ENCODE measurements around the gene SLC5A9. TPM values are rescaled to one million over a fixed set of nuclear protein-coding genes. Genes with fewer than 3 reads are reported as not detected.

Gene SLC5A9
- total and polyA plus RNA-seq, 9 of the 15 experiments (the other 6 are each of a cell fraction or from before 2014, with no cell fraction given) = not detected

DNA sequence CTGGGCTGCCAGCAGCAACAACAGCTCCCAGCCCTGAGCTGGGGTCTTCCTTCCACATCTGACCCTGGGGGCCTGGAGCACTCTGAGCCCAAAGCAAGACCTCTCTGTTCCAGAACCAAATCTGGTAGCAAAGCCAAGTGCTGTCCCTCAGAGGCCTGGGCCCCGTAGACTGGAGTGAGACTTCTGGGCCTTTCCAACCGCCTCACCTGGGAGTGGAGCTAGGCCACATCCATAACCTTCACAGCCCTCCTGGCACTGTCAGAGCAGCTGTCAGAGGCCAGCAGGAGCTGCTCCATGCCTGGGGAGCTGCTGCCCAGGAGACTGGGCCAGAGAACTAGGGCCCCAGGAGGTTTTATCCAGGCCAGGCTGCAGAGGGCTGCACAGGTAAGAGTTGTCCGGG is 15.4 kb upstream of the SLC5A9 start (continued):
- no peak for TF ChIP-seq E2F1 (CRISPR knock-in tag; IDR thresholded peaks at IDR 0.05)
- TF ChIP-seq, protein P1, sequence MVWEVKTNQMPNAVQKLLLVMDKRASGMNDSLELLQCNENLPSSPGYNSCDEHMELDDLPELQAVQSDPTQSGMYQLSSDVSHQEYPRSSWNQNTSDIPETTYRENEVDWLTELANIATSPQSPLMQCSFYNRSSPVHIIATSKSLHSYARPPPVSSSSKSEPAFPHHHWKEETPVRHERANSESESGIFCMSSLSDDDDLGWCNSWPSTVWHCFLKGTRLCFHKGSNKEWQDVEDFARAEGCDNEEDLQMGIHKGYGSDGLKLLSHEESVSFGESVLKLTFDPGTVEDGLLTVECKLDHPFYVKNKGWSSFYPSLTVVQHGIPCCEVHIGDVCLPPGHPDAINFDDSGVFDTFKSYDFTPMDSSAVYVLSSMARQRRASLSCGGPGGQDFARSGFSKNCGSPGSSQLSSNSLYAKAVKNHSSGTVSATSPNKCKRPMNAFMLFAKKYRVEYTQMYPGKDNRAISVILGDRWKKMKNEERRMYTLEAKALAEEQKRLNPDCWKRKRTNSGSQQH (CRISPR knock-in tag; IDR thresholded peaks at IDR 0.05) = no peak

DNA sequence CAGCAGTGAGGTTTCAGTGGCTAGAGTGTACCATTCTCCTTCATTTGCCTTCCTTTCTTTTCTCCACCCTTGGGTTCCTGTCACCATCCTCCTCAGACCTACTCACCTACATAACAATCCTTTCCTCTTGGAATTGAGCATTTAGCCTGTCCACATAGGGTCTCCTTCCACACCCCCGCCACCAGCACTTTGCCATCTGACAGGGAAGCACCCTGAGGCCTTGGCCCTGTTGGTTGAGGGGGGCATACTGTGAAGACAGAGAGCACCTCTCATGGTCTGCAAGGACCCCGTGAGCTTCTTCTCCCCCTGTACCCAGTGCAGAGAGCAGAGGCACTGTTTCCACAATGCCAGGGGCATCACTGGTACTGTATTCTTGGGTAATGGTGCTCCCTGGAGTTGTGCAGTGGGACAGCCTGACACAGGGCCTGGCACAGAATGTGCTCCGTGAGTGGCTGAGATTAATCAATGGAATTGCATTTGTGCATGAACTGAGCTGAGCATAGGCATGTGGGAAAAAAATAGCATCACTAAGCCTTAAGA is 14.9 kb upstream of the SLC5A9 start:
- no peak overlapping the region for H3K27ac ChIP-seq (ENCODE audit: extremely low read depth, low read depth, low read length)
- intact Hi-C loops (cut with micrococcal nuclease) = loop anchor here (10.0 kb wide), 1 partner anchor 287 kb away; no protein-coding TSS in a partner anchor
- WGBS (ENCODE audit: insufficient coverage, low coverage, missing lambda C conversion rate) = 0% methylated on average over 3 of the region's 3 CpGs
- no peaks in the 10 kb centered on the region for H3K9me3 ChIP-seq (replicated peaks; ENCODE audit: control insufficient read depth, insufficient read depth, low read depth, low read length)
- H3K36me3 ChIP-seq (ENCODE audit: control insufficient read depth, insufficient read depth, low read length) = no peaks in the 10 kb centered on the region
- H2AFZ ChIP-seq (ENCODE audit: low read depth, low read length) = no peak overlapping the region
- no peak overlapping the region for H3K4me2 ChIP-seq (ENCODE audit: insufficient read depth, low read length)
- FAIRE-seq = no peak
- no peak for DNase-seq (ENCODE audit: extremely low read depth in 1 of 4, low spot score in 3 of 4)
- H4K20me1 ChIP-seq (replicated peaks; ENCODE audit: control insufficient read depth, insufficient read depth, low read length) = no peaks in the 10 kb centered on the region
- no peak overlapping the region for H3K9ac ChIP-seq (ENCODE audit: insufficient read depth in 1 of 2, low read depth in 2 of 2, low read length in 2 of 2)
- CTCF ChIA-PET (ENCODE audit: low intra/inter-chr PET ratio) = no interaction called here
- H3K27me3 ChIP-seq (ENCODE audit: control insufficient read depth in 2 of 2, insufficient read depth in 2 of 2, low read length in 2 of 2) = peaks cover 0 to under 1% of the 10 kb centered on the region in 2 experiments; a peak in 1 of 5 replicates
- no peaks in the 10 kb centered on the region for H3K4me1 ChIP-seq (replicated peaks in 1 of 2; ENCODE audit: control insufficient read depth in 2 of 2, insufficient read depth in 2 of 2, low read length in 2 of 2)
- POLR2A ChIA-PET = no interaction called here
- no peaks in the 10 kb centered on the region for H3K9me1 ChIP-seq (ENCODE audit: control insufficient read depth, insufficient read depth, low read length)
- H3K4me3 ChIP-seq = no peak overlapping the region
- in situ Hi-C loops (cut with MboI) = loop anchor here (25.0 kb wide), 1 partner anchor 445 kb away; no protein-coding TSS in a partner anchor
- no TSS peak for BruUV-seq (replicated peaks)
- ATAC-seq = no peak
- no peaks in the 10 kb centered on the region for H3K79me2 ChIP-seq (ENCODE audit: control insufficient read depth, insufficient read depth, low read length)
- TF ChIP-seq ARID2 (IDR thresholded peaks at IDR 0.05) = no peak
- TF ChIP-seq MIER1 (IDR thresholded peaks at IDR 0.05; ENCODE audit: low read depth) = no peak
- TF ChIP-seq HMBOX1 (IDR thresholded peaks at IDR 0.05) = no peak
- TF ChIP-seq, protein P2, sequence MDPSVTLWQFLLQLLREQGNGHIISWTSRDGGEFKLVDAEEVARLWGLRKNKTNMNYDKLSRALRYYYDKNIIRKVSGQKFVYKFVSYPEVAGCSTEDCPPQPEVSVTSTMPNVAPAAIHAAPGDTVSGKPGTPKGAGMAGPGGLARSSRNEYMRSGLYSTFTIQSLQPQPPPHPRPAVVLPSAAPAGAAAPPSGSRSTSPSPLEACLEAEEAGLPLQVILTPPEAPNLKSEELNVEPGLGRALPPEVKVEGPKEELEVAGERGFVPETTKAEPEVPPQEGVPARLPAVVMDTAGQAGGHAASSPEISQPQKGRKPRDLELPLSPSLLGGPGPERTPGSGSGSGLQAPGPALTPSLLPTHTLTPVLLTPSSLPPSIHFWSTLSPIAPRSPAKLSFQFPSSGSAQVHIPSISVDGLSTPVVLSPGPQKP (CRISPR knock-in tag; IDR thresholded peaks at IDR 0.05) = no peak
- TF ChIP-seq BMI1 (IDR thresholded peaks at IDR 0.05; ENCODE audit: low read length) = no peak
- no peak for TF ChIP-seq PCBP1 (IDR thresholded peaks at IDR 0.05; ENCODE audit: low read depth, low read length, poor library complexity, severe bottlenecking)
- TF ChIP-seq SAP30 (IDR thresholded peaks at IDR 0.05; ENCODE audit: borderline replicate concordance, insufficient read depth, low read depth, low read length, poor library complexity, severe bottlenecking) = no peak
- TF ChIP-seq USF1 (CRISPR knock-in tag; IDR thresholded peaks at IDR 0.05) = no peak
- TF ChIP-seq SIN3B (IDR thresholded peaks at IDR 0.05; ENCODE audit: low read depth) = no peak
